Panc1 (cell line): ENCODE results near the gene ATOSB. TPM values are rescaled to one million over a fixed set of nuclear protein-coding genes. Genes with fewer than 3 reads are reported as not detected.

ENCODE experiments used
- ATAC-seq: fragments of 200-7000 bp; cut with Tn5 transposase; 2 replicates; pipeline ENCODE4 v1.9.1; 2020; ENCODE audit warnings: mild to moderate bottlenecking, moderate library complexity
- BruUV-seq: library from RNA; stranded (reverse); fragments of 400-500 nt; replicated peaks from 2 replicates; lab custom pipeline; 2021; lab: Mats Ljungman, UMichigan
- CTCF ChIA-PET: fragments of 300-600 bp; sonication (Branson Sonifier 250); formaldehyde crosslinking; loops from one replicate; lab custom pipeline; 2022; ENCODE audit warnings: antibody characterized with exemption; lab: Charles Lee
- POLR2A ChIA-PET: fragments of 300-600 bp; sonication (Branson Sonifier 250); formaldehyde crosslinking; loops from one replicate; lab custom pipeline; 2022; ENCODE audit warnings: antibody characterized with exemption; lab: Charles Lee
- DNase-seq: peaks from one replicate; pipeline ENCODE4 v3.0.0-alpha.2; 2010; ENCODE audit warnings: low read depth, low spot score
- H3K27ac ChIP-seq: 2 replicates; pipeline ENCODE4 v1.5.1; 2011; ENCODE audit warnings: mild to moderate bottlenecking, low read length, inconsistent platforms
- H3K27me3 ChIP-seq: fragments of 200-500 bp; sonication (Bioruptor generic); 2 replicates; pipeline ENCODE4 v1.6.0; 2014; ENCODE audit warnings: low read length, inconsistent platforms; ENCODE audit not compliant: control insufficient read depth, insufficient read depth
- H3K36me3 ChIP-seq: fragments of 200-500 bp; sonication (Bioruptor generic); 2 replicates; pipeline ENCODE4 v1.5.1; 2014; ENCODE audit warnings: inconsistent platforms, mild to moderate bottlenecking, low read length, moderate library complexity; ENCODE audit not compliant: control insufficient read depth, insufficient read depth
- H3K4me1 ChIP-seq: 2 replicates; pipeline ENCODE4 v1.5.1; 2011; ENCODE audit warnings: inconsistent platforms, mild to moderate bottlenecking, low read length, moderate library complexity; ENCODE audit not compliant: control insufficient read depth, insufficient read depth
- H3K4me3 ChIP-seq, 2 experiments: 2 replicates each; pipeline ENCODE4 v1.5.1; 2011 to 2012; ENCODE audit warnings: low read depth in 2 of 2, low read length in 2 of 2, mild to moderate bottlenecking in 2 of 2, inconsistent platforms in 1 of 2, moderate library complexity in 1 of 2
- H3K9me3 ChIP-seq: fragments of 200-500 bp; sonication (Bioruptor generic); 2 replicates; pipeline ENCODE4 v1.5.1; 2014; ENCODE audit warnings: low read depth, mild to moderate bottlenecking, inconsistent platforms, low read length, moderate library complexity; ENCODE audit not compliant: control insufficient read depth, insufficient read depth
- POLR2AphosphoS5 ChIP-seq: IDR thresholded peaks from 2 replicates; pipeline ENCODE4 v1.6.1; 2012; ENCODE audit warnings: mild to moderate bottlenecking, low read depth, low read length, moderate library complexity
- SIN3A ChIP-seq: IDR thresholded peaks from 2 replicates; pipeline ENCODE4 v1.6.1; 2012; ENCODE audit warnings: low read depth, mild to moderate bottlenecking, low read length, moderate library complexity, borderline replicate concordance; ENCODE audit not compliant: insufficient read depth
- TCF7L2 ChIP-seq: IDR thresholded peaks from 2 replicates; pipeline ENCODE4 v1.6.1; 2011; ENCODE audit warnings: mild to moderate bottlenecking, low read depth, low read length, inconsistent platforms
- in situ Hi-C: cut with HindIII; loops from 2 replicates; pipeline ENCODE4 v1.10.0; 2016; ENCODE audit warnings: low sequenced_read_pairs, low pct_unique_long_range_greater_than_20kb
- intact Hi-C: fragments of 100-400 bp; cut with micrococcal nuclease; formaldehyde crosslinking; loops from one replicate; pipeline ENCODE4 v1.10.0; 2022; ENCODE audit not compliant: unreplicated experiment
- total RNA-seq: library from RNA; stranded (reverse); gene quantifications from one replicate; pipeline ENCODE4 v1.2.1, GENCODE V29; 2021; ENCODE audit not compliant: unreplicated experiment
- TF ChIP-seq, protein P1 (sequence below): fragments of 450-650 bp; IDR thresholded peaks from 2 replicates; pipeline ENCODE4 v1.5.1; 2017; ENCODE audit warnings: mild to moderate bottlenecking
- TF ChIP-seq, protein P2 (sequence below), 2 experiments: IDR thresholded peaks; 2 replicates each; pipeline ENCODE4 v1.6.1; 2011 to 2012; ENCODE audit warnings: low read depth in 2 of 2, control low read depth in 1 of 2, low read length in 1 of 2, mild to moderate bottlenecking in 1 of 2, moderate library complexity in 1 of 2; ENCODE audit not compliant: insufficient read depth in 1 of 2

Gene ATOSB
- total RNA-seq, 1 experiment from 2014 or later, result 23.6 TPM

DNA sequence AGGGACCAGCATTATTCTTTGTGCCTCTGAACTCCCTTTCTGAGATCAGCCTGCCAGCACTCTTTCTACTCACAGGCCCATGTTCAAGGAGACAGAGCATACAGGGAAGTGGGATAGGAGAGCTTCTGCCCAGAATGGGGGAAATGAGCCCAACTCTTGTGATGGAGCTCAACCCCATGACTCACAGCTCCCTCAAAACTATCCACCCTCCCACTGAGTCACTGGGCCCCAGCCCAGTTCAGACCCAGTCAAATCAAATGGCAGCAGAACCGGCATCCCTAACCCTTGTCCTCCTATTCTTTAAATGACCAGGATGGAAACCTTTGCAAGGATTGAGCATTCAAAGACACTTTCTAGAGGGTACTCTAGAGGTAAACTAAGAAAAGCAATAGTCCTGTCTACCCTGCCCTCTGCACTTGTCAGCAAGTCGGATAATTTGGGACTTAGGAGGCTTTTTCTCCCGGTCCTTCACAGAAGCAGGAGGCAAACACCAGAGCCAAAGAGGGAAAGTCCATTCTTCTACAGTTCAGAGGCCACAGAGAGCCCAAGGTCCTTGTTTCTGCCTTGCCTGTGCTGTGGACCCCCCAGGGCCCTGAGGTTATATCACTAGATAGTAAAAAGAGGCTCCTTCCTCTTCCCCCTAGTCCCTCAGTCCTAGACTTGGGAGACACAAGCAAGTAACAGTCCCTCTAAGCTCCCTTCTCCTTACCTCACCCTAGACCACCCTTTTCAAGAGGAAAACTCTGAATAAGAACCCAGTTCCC, 3.2 kb downstream of the ATOSB start:
- in situ Hi-C loops (no loop called here), intact Hi-C loops (no loop called here)
- Histone ChIP-seq H3K4me3 (peak overlapping the region; percentile 60 to 82), H3K36me3 (no peaks in the 10 kb centered on the region), H3K27ac (peak overlapping the region; percentile 97), H3K9me3 (no peaks in the 10 kb centered on the region), H3K4me1 (peaks cover 39% of the 10 kb centered on the region), H3K27me3 (no peaks in the 10 kb centered on the region)
- ATAC-seq (no peak), DNase-seq (no peak)
- BruUV-seq, result no TSS peak
- TF ChIP-seq SIN3A (no peak), TCF7L2 (no peak), POLR2AphosphoS5 (no peak)
- TF ChIP-seq, protein P1, sequence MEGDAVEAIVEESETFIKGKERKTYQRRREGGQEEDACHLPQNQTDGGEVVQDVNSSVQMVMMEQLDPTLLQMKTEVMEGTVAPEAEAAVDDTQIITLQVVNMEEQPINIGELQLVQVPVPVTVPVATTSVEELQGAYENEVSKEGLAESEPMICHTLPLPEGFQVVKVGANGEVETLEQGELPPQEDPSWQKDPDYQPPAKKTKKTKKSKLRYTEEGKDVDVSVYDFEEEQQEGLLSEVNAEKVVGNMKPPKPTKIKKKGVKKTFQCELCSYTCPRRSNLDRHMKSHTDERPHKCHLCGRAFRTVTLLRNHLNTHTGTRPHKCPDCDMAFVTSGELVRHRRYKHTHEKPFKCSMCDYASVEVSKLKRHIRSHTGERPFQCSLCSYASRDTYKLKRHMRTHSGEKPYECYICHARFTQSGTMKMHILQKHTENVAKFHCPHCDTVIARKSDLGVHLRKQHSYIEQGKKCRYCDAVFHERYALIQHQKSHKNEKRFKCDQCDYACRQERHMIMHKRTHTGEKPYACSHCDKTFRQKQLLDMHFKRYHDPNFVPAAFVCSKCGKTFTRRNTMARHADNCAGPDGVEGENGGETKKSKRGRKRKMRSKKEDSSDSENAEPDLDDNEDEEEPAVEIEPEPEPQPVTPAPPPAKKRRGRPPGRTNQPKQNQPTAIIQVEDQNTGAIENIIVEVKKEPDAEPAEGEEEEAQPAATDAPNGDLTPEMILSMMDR, result no peak
- TF ChIP-seq, protein P2, sequence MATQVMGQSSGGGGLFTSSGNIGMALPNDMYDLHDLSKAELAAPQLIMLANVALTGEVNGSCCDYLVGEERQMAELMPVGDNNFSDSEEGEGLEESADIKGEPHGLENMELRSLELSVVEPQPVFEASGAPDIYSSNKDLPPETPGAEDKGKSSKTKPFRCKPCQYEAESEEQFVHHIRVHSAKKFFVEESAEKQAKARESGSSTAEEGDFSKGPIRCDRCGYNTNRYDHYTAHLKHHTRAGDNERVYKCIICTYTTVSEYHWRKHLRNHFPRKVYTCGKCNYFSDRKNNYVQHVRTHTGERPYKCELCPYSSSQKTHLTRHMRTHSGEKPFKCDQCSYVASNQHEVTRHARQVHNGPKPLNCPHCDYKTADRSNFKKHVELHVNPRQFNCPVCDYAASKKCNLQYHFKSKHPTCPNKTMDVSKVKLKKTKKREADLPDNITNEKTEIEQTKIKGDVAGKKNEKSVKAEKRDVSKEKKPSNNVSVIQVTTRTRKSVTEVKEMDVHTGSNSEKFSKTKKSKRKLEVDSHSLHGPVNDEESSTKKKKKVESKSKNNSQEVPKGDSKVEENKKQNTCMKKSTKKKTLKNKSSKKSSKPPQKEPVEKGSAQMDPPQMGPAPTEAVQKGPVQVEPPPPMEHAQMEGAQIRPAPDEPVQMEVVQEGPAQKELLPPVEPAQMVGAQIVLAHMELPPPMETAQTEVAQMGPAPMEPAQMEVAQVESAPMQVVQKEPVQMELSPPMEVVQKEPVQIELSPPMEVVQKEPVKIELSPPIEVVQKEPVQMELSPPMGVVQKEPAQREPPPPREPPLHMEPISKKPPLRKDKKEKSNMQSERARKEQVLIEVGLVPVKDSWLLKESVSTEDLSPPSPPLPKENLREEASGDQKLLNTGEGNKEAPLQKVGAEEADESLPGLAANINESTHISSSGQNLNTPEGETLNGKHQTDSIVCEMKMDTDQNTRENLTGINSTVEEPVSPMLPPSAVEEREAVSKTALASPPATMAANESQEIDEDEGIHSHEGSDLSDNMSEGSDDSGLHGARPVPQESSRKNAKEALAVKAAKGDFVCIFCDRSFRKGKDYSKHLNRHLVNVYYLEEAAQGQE (IDR thresholded peaks at IDR 0.05; ENCODE audit: insufficient read depth in 1 of 2, low read depth in 2 of 2, low read length in 1 of 2), result no peak
- POLR2A ChIA-PET, result interaction anchor here (0.6 kb wide), 1 partner anchor 1088 kb away, joined by 3 read pairs; no protein-coding TSS in a partner anchor
- CTCF ChIA-PET, result no interaction called here

DNA sequence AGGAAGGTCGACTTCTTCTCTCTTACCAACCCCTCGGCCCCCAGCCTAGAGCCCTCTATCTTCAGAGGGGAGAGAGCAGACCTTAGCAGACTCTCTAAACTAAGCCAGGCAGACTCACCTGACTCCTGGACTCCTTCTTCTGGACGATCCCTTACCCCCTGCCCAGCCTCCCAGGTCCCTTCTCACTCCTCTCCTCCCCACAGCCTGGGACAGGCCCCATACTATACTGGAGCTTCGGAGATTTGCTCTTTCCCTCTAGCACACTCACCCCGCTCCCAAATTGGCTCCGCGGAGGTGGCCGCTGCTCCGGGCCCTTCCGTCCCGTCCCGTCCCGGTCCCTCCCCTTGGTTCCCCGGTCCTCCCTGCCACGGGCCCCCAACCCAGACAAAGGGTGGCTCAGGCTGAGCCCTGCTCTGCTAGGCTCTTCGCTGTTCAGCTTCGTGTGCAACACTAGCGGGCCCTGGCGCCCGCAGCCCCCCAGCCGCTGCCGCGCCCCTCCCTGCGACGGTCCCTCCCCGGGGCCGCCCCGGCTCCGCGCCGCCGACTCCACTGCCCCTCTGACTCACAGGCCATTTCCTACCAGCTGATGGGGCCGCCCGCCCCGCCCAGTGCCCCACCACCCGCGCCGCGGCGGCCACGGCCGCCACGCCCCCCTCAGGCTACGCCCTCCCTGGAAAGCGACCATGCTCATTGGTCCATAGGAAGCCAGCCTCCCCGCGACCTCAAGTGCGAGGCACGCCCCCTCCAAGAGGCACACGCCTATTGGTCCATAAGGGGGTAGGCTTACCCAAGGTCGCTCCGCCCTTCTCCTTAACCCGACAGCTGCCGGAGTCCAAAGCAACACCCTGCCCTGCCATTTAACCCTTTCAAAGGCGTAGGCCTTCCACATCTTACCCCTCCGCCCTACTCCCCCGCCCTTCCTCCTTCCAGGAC, 4.4 kb downstream of the ATOSB start:
- no peaks in the 10 kb centered on the region for H3K9me3 ChIP-seq
- H3K4me3 ChIP-seq, result peak overlapping the region; percentile 82 to 95
- ChIA-PET CTCF (interaction anchor here (0.6 to 1.0 kb wide), 2 partner anchors 26 to 212 kb away, joined by 4 to 8 read pairs; no protein-coding TSS in a partner anchor), POLR2A (interaction anchor here (0.6 kb wide), 2 partner anchors 11 to 1089 kb away, joined by 3 to 4 read pairs; no protein-coding TSS in a partner anchor)
- peaks cover 39% of the 10 kb centered on the region for H3K4me1 ChIP-seq
- H3K27me3 ChIP-seq, result no peaks in the 10 kb centered on the region
- in situ Hi-C loops, result no loop called here
- DNase-seq, result peak; percentile 92
- peak overlapping the region; percentile 97 for H3K27ac ChIP-seq
- ATAC-seq, result peak; percentile 86
- TF ChIP-seq SIN3A (peak; percentile 46; the same call in 1 of the 2 replicates), POLR2AphosphoS5 (no peak)
- H3K36me3 ChIP-seq, result no peaks in the 10 kb centered on the region
- intact Hi-C loops, result no loop called here
- no TSS peak for BruUV-seq
